Measurements from ENCODE around the gene DDX41. TPM values are rescaled to one million over a fixed set of nuclear protein-coding genes. Genes with fewer than 3 reads are reported as not detected.

The DDX41 gene
- total RNA-seq, 2 donors from 2014 or later: 58.6 to 66.9 TPM

DNA sequence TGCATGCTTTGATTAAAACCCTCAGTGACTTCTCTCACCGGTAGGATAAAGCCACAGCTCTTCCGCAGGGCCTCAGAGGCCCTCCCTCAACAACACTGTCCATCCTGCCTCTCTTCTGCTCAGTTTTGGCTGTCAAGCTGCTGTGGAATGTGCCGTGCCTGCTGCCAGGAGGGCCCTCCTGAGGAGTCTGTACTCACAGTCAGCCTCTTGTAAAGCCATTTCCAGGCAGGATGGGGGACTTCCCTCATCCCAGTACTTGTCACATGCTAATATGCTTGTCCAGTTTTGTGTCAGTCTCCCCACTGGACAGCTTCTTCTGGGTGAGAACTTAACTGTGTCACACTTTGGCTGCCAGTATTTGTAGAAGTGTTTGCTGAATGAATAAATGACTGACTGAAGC lies 13.9 kb upstream of the DDX41 start:
- no peak overlapping the region for H3K4me3 Mint-ChIP-seq
- DNase-seq (no peak), ATAC-seq (no peak)
- H3K27me3 Mint-ChIP-seq: no peaks in the 10 kb centered on the region
- H3K9me3 ChIP-seq (ENCODE audit: control insufficient read depth, low read length, poor library complexity, severe bottlenecking): no peaks in the 10 kb centered on the region
- peaks cover 11% of the 10 kb centered on the region for H3K4me1 Mint-ChIP-seq
- H3K27ac Mint-ChIP-seq: peak overlapping the region; percentile 60
- peaks cover 10% of the 10 kb centered on the region for H3K36me3 Mint-ChIP-seq (ENCODE audit: low read depth)

- Mint-ChIP-seq H3K36me3 (ENCODE audit: low read depth) (peaks cover 10% of the 10 kb centered on the region), H3K27me3 (no peaks in the 10 kb centered on the region), H3K4me1 (peaks cover 11% of the 10 kb centered on the region), H3K4me3 (no peak overlapping the region), H3K27ac (peak overlapping the region; percentile 71)
- H3K9me3 ChIP-seq (ENCODE audit: control insufficient read depth, low read length, poor library complexity, severe bottlenecking): no peaks in the 10 kb centered on the region
- DNase-seq (no peak), ATAC-seq (no peak)
Observed at GRCh38 chr5:177529247-177530203, 12.8 kb upstream of the DDX41 start.

DNA sequence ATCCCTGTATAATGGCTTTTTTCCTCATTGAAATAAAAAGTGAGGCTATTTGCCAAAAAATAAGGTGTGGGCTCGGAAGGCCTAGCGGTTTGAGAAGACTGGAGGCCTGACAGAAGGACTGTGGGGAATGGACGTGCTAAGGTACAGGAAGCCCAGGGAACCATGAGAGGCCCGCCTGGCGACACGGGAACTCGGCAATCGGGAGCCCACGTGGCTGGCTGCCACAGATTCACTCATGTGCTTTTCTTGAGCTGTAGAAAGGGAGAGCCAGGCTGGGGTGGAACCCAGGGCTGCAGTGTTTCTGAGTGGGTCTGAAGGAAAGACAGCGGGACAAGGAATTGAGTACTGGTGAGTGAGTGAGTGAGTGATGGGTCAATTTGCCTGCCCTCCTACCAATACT lies 11.9 kb upstream of the DDX41 start:
- H3K27ac Mint-ChIP-seq: no peak overlapping the region
- no peaks in the 10 kb centered on the region for H3K9me3 ChIP-seq (ENCODE audit: control insufficient read depth, low read length, poor library complexity, severe bottlenecking)
- no peak for ATAC-seq
- no peak overlapping the region for H3K4me3 Mint-ChIP-seq
- no peaks in the 10 kb centered on the region for H3K27me3 Mint-ChIP-seq
- peaks cover 10% of the 10 kb centered on the region for H3K36me3 Mint-ChIP-seq (ENCODE audit: low read depth)
- peaks cover 8% of the 10 kb centered on the region for H3K4me1 Mint-ChIP-seq
- no peak for DNase-seq

DNA sequence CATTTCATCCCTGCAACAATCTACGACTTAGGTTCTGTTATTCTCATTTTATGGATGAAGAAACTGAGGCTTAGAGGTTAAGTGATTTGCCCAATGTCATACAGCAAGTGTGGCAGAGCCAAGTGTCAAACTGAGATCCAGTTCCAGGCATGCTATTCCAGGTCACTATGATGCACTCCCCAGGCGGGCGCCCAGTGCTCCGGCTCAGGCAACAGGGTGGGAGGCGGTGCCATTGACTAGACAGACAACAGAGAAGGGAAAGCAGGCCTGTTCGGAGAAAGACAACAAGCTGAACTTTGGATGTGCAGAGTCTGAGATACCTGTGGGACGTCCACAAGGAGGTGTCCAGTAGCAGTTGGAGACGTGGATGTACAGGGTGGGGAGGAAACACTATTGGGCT lies 10.8 kb upstream of the DDX41 start:
- H3K4me1 Mint-ChIP-seq: peaks cover 8% of the 10 kb centered on the region
- DNase-seq (no peak), ATAC-seq (no peak)
- no peak overlapping the region for H3K27ac Mint-ChIP-seq
- H3K36me3 Mint-ChIP-seq (ENCODE audit: low read depth): peaks cover 10% of the 10 kb centered on the region
- no peaks in the 10 kb centered on the region for H3K27me3 Mint-ChIP-seq
- no peak overlapping the region for H3K4me3 Mint-ChIP-seq
- H3K9me3 ChIP-seq (ENCODE audit: control insufficient read depth, low read length, poor library complexity, severe bottlenecking): no peaks in the 10 kb centered on the region

DNA sequence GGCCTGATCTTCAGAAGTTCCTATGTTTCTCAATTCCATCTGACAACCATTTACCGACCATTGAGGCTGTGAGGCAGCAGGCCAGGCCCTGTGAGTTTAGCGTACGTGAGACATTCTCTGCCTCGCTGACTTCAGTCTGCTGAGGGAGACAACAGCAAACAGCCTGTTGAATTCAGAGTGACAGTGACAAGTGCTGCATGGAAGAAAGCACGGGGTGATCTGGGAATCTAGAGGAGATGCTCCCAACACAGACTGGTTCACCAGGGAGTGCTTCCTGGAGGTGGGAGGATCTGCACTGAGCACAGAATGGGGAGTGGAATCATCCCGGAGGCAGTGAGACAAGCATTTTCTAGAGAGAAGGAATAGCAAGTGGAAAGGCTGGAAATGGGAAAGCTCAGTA lies 10.0 kb upstream of the DDX41 start:
- no peaks in the 10 kb centered on the region for H3K27me3 Mint-ChIP-seq
- H3K4me3 Mint-ChIP-seq: no peak overlapping the region
- DNase-seq (no peak), ATAC-seq (no peak)
- peaks cover 7% of the 10 kb centered on the region for H3K36me3 Mint-ChIP-seq (ENCODE audit: low read depth)
- H3K9me3 ChIP-seq (ENCODE audit: control insufficient read depth, low read length, poor library complexity, severe bottlenecking): no peaks in the 10 kb centered on the region
- H3K27ac Mint-ChIP-seq: no peak overlapping the region
- H3K4me1 Mint-ChIP-seq: peaks cover 8% of the 10 kb centered on the region

DNA sequence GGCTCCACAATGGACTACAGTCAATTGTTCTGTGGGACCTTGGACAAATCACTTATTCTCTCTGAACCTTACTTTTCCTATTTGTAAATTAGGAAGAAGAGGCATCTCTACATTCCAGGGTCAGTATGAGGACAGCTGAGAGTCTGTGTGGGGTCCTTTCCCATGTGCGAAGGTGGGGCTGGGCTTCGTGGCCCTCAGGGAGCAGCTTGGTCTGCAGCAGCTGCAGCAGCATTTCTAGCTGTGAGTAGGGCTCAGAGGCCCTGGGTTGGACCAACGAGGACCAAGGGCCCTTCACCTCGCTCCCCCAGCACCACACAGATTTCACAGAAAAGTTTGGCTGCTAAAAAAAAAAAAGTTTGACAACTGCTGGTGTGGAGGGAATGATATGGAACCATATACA lies 9.4 kb upstream of the DDX41 start:
- ATAC-seq (no peak), DNase-seq (no peak)
- no peak overlapping the region for H3K27ac Mint-ChIP-seq
- no peaks in the 10 kb centered on the region for H3K27me3 Mint-ChIP-seq
- peaks cover 7% of the 10 kb centered on the region for H3K36me3 Mint-ChIP-seq (ENCODE audit: low read depth)
- peaks cover 13% of the 10 kb centered on the region for H3K4me1 Mint-ChIP-seq
- no peak overlapping the region for H3K4me3 Mint-ChIP-seq
- no peaks in the 10 kb centered on the region for H3K9me3 ChIP-seq (ENCODE audit: control insufficient read depth, low read length, poor library complexity, severe bottlenecking)

GRCh38 chr5:177524941-177525655 lies 8.3 kb upstream of the DDX41 start:
- H3K4me3 Mint-ChIP-seq: no peak overlapping the region

GRCh38 chr5:177524539-177524900 lies 7.8 kb upstream of the DDX41 start:
- ATAC-seq (no peak), DNase-seq (no peak)
- no peaks in the 10 kb centered on the region for H3K27me3 Mint-ChIP-seq
- peaks cover 12% of the 10 kb centered on the region for H3K4me1 Mint-ChIP-seq
- H3K4me3 Mint-ChIP-seq: no peak overlapping the region
- no peak overlapping the region for H3K27ac Mint-ChIP-seq
- peaks cover 6% of the 10 kb centered on the region for H3K36me3 Mint-ChIP-seq (ENCODE audit: low read depth)
- no peaks in the 10 kb centered on the region for H3K9me3 ChIP-seq (ENCODE audit: control insufficient read depth, low read length, poor library complexity, severe bottlenecking)

More at GRCh38 chr5:177524941-177525655, 8.3 kb upstream of the DDX41 start:
- peak overlapping the region; percentile 6 for H3K27ac Mint-ChIP-seq
- DNase-seq (no peak), ATAC-seq (no peak)
- H3K36me3 Mint-ChIP-seq (ENCODE audit: low read depth): peaks cover 6% of the 10 kb centered on the region
- peaks cover 12% of the 10 kb centered on the region for H3K4me1 Mint-ChIP-seq
- no peaks in the 10 kb centered on the region for H3K27me3 Mint-ChIP-seq
- H3K9me3 ChIP-seq (ENCODE audit: control insufficient read depth, low read length, poor library complexity, severe bottlenecking): no peaks in the 10 kb centered on the region

DNA sequence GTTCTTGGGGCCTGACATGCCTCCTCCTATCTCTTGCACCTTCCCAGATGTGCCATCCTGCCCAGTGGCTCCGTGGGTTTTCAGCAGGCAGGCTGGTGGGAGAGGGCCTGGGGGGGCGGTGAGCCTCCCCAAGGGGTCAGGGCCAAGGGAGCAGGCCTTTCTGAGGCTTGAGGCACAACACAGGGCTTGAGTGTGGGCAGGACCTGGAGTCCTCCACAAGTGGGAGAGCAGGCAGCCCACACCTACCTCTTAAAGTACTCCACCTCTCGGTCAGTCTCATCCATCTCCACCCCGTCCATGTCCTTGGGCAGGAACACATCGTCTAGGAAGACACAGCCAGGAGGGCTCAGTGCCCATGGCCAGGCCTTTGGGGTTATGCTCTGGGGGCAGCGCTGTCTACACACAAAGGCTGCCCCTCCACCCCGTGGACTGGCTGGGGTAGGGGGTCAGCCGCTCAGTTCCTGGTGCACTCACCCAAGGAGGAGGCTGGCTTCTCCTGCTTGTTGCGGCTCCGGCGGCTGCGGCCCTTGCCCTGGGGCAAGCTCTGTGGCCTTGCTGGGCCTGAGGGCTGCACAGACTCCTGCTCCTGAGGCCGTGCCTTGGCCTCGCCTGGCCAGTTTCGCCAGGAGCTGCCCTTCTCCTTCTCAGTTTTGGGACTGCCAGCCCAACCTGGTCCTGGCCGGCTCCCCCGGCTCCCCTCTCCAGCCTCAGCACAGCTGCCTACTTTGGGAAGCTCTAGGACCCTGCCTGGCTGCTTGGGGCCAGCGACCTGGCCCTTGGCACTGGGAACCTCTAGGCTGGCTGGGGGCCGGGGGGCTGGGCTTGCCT lies 7.2 kb upstream of the DDX41 start:
- Mint-ChIP-seq H3K4me3 (no peak overlapping the region), H3K36me3 (ENCODE audit: low read depth) (peaks cover 4% of the 10 kb centered on the region), H3K4me1 (peaks cover 13% of the 10 kb centered on the region), H3K27me3 (no peaks in the 10 kb centered on the region), H3K27ac (no peak overlapping the region)
- DNase-seq (no peak), ATAC-seq (no peak)
- no peaks in the 10 kb centered on the region for H3K9me3 ChIP-seq (ENCODE audit: control insufficient read depth, low read length, poor library complexity, severe bottlenecking)

DNA sequence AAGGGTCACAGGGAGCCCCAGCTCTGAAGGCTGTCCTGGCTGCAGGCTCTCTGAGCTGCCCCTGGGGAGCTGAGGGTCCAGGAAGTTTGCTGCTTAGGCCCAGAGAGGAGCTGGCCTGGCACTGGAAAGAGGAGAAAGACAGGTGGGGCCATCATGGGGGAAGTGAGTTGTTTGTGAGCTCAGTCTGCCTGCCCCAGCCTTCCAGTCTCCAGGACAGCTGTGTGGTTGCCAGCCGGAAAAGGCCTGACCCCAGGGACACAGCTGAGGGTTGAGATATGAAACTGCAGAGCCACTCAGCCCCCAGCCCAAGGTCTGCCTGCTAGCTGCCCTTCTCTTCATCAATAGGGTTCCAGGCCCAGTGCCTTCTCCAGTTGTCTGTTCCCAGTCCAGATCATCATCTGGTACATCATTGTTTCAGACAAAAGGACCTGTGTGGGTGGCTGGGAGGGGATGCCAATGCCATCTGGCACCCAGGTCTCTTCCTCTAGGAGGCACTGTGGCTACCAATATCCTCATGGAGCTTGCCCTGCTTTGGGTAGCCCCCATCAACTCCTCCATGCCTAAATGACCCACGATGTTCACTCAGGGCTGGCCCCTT lies 4.3 kb upstream of the DDX41 start:
- no peak for DNase-seq
- peaks cover 8% of the 10 kb centered on the region for H3K36me3 Mint-ChIP-seq (ENCODE audit: low read depth)
- H3K27me3 Mint-ChIP-seq: no peaks in the 10 kb centered on the region
- no peaks in the 10 kb centered on the region for H3K9me3 ChIP-seq (ENCODE audit: control insufficient read depth, low read length, poor library complexity, severe bottlenecking)
- H3K4me3 Mint-ChIP-seq: no peak overlapping the region
- no peak for ATAC-seq
- H3K27ac Mint-ChIP-seq: peak overlapping the region; percentile 77
- peaks cover 27% of the 10 kb centered on the region for H3K4me1 Mint-ChIP-seq

DNA sequence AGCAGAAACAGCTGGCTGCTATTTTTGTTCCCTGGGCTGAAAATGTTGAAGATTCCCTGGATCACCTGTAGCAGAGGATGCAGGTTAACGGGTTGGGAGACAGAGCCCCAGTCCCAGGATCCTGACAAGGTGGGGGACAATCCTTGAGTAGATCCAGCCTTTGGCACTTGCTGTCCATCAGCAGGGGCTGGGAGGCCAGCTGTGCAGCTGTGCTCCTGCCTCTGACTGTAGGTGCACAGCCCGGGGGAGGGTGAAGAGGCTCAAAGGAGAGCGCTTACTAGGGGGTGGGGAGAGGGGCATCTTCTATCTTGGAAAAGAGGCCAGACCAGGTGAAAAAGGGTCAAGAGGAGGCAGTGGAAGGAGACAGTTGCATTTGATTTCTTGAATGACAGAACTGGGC lies 3.5 kb upstream of the DDX41 start:
- no peaks in the 10 kb centered on the region for H3K27me3 Mint-ChIP-seq
- H3K27ac Mint-ChIP-seq: peak overlapping the region; percentile 77
- no peak for ATAC-seq
- no peak for DNase-seq
- H3K36me3 Mint-ChIP-seq (ENCODE audit: low read depth): peaks cover 8% of the 10 kb centered on the region
- H3K4me3 Mint-ChIP-seq: no peak overlapping the region
- H3K9me3 ChIP-seq (ENCODE audit: control insufficient read depth, low read length, poor library complexity, severe bottlenecking): no peaks in the 10 kb centered on the region
- H3K4me1 Mint-ChIP-seq: peaks cover 31% of the 10 kb centered on the region

DNA sequence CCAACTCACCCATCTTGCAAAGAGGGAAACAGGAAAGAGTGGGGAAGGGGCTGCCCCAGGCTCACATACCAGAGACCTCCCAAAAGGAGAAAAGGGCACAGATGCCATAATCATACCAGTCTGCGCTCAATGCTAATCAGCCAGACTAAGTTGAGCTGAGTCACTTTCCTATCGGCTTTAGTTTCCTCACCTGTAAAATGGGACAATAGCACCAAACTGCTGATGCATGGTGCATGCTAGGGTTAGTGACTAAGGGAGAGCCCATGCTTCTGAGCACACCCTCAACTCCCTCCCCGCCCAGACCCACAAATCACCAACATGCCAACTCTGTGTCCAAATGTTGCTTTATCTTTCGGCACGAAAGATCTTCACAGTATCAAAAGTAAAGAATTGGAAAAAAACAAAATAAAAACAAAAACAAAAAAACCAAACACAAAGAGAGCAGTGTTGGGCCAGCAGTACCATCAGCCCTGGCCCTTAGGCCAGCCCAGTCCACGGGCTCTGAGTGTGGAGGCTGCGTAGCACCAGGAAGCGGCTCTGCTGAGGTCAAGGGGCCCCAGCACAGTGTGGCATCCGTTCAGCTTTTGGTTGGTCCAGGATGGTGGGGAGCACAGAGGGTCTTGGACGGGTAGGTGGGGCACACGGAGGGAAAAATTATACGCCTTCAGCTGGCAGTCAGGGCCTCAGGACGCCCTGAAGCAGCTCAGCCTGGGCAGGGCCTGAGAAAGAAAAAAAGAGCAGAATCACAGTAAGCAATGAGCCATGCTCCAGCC lies 2.9 kb upstream of the DDX41 start:
- peak overlapping the region; percentile 77 for H3K27ac Mint-ChIP-seq
- peak overlapping the region; percentile 45 for H3K4me3 Mint-ChIP-seq
- H3K27me3 Mint-ChIP-seq: no peaks in the 10 kb centered on the region
- peaks cover 8% of the 10 kb centered on the region for H3K36me3 Mint-ChIP-seq (ENCODE audit: low read depth)
- H3K9me3 ChIP-seq (ENCODE audit: control insufficient read depth, low read length, poor library complexity, severe bottlenecking): no peaks in the 10 kb centered on the region
- ATAC-seq (no peak), DNase-seq (no peak)
- peaks cover 31% of the 10 kb centered on the region for H3K4me1 Mint-ChIP-seq

All from T-helper 17 cell (primary cell).